HTR-8/SVneo (cell line): ENCODE data around the gene THSD1.
A peak's percentile ranks its signal among the peaks of the same experiment; 100 is the strongest.

Experiments
- DNase-seq: peaks from one replicate; pipeline ENCODE4 v3.0.0; 2011; ENCODE audit warnings: low spot score, mixed read lengths; ENCODE audit not compliant: insufficient read length
- FAIRE-seq: peaks from 2 replicates; lab custom pipeline; 2011; peaks lifted over from hg19 to GRCh38; lab: Jason Lieb, UNC

THSD1 gene

GRCh38 chr13:52405767-52406494, at the start of gene THSD1:
THSD1 (minus strand) TSS chr13:52406172; CDS start chr13:52402600, 3,572 bp downstream.
- peak; percentile 56 for DNase-seq
- no peak for FAIRE-seq

GRCh38 chr13:52455677-52456041, 49.7 kb upstream of the THSD1 start:
- FAIRE-seq (no peak), DNase-seq (peak; percentile 51)

- peak; percentile 80 for DNase-seq
- peak; percentile 75 for FAIRE-seq
Measured at GRCh38 chr13:52454820-52455676, 49.1 kb upstream of the THSD1 start, which contains the start of gene CKAP2. CKAP2 (plus strand) TSS chr13:52455478; CDS start chr13:52455557, 79 bp downstream.

GRCh38 chr13:52454459-52454819, 48.5 kb upstream of the THSD1 start:
- FAIRE-seq (no peak), DNase-seq (no peak)

- DNase-seq (no peak), FAIRE-seq (no peak)
Measured at GRCh38 chr13:52452470-52452869, 46.5 kb upstream of the THSD1 start.

- no peak for DNase-seq
- FAIRE-seq: no peak
Measured at GRCh38 chr13:52451135-52451804, 45.3 kb upstream of the THSD1 start.

GRCh38 chr13:52450793-52451116, 44.8 kb upstream of the THSD1 start:
- DNase-seq (no peak), FAIRE-seq (no peak)

GRCh38 chr13:52450012-52450792, 44.2 kb upstream of the THSD1 start, which contains the start of gene VPS36:
VPS36 (minus strand) TSS chr13:52450634; CDS start chr13:52450594, 40 bp downstream.
- FAIRE-seq (peak; percentile 70), DNase-seq (peak; percentile 73)

GRCh38 chr13:52449331-52450011, 43.5 kb upstream of the THSD1 start:
- FAIRE-seq (no peak), DNase-seq (no peak)

- FAIRE-seq (no peak), DNase-seq (no peak)
Measured at GRCh38 chr13:52447815-52448552, 42.0 kb upstream of the THSD1 start.

- FAIRE-seq (no peak), DNase-seq (no peak)
Measured at GRCh38 chr13:52447354-52447753, 41.4 kb upstream of the THSD1 start.

GRCh38 chr13:52446265-52446664, 40.3 kb upstream of the THSD1 start:
- no peak for DNase-seq
- no peak for FAIRE-seq

GRCh38 chr13:52432456-52432855, 26.5 kb upstream of the THSD1 start:
- FAIRE-seq: no peak
- DNase-seq: no peak

GRCh38 chr13:52428295-52428694, 22.3 kb upstream of the THSD1 start:
- DNase-seq (no peak), FAIRE-seq (no peak)

- DNase-seq (no peak), FAIRE-seq (no peak)
Measured at GRCh38 chr13:52421216-52421615, 15.2 kb upstream of the THSD1 start.

GRCh38 chr13:52419080-52419479, 13.1 kb upstream of the THSD1 start:
- no peak for FAIRE-seq

GRCh38 chr13:52414963-52415362, 9.0 kb upstream of the THSD1 start:
- peak; percentile 42 for DNase-seq
- FAIRE-seq: no peak

More at GRCh38 chr13:52419080-52419479, 13.1 kb upstream of the THSD1 start:
- no peak for DNase-seq

- FAIRE-seq (no peak), DNase-seq (no peak)
Measured at GRCh38 chr13:52414051-52414450, 8.1 kb upstream of the THSD1 start.

- FAIRE-seq: no peak
Measured at GRCh38 chr13:52412128-52412527, 6.2 kb upstream of the THSD1 start.

More at GRCh38 chr13:52412128-52412527, 6.2 kb upstream of the THSD1 start:
- DNase-seq: no peak
